Transverse colon (tissue), 4 donors: ENCODE data around the gene MRGPRD.

Source experiments
- CTCF ChIP-seq, 5 experiments: fragments of 200-600 bp in 3 of 5; fragments of 450-650 bp in 2 of 5; sonication (generic) in 3 of 5; IDR thresholded peaks; 1 replicate in 2 of 5; 2 replicates in 3 of 5; pipeline ENCODE4 v1.5.1; 2016 to 2017; ENCODE audit warnings: antibody characterized with exemption in 5 of 5, inconsistent platforms in 3 of 5, mild to moderate bottlenecking in 2 of 5, moderate library complexity in 1 of 5
- POLR2A ChIP-seq: fragments of 450-650 bp; IDR thresholded peaks from one replicate; pipeline ENCODE4 v1.6.1; 2016; ENCODE audit warnings: antibody characterized with exemption, mild to moderate bottlenecking, moderate library complexity
- POLR2AphosphoS5 ChIP-seq, 3 donors: sonication (generic); formaldehyde crosslinking; IDR thresholded peaks; one replicate each; pipeline ENCODE4 v1.6.1; 2016; ENCODE audit warnings: antibody characterized with exemption in 3 of 3

GRCh38 chr11:68996376-68997123 is 15.8 kb upstream of the MRGPRD start:
- TF ChIP-seq POLR2AphosphoS5 (IDR thresholded peaks at IDR 0.05): no peak
- TF ChIP-seq CTCF (IDR thresholded peaks at IDR 0.05): no peak
- TF ChIP-seq POLR2A: no peak
